Measurements from ENCODE around the gene GMDS.

The GMDS gene

DNA sequence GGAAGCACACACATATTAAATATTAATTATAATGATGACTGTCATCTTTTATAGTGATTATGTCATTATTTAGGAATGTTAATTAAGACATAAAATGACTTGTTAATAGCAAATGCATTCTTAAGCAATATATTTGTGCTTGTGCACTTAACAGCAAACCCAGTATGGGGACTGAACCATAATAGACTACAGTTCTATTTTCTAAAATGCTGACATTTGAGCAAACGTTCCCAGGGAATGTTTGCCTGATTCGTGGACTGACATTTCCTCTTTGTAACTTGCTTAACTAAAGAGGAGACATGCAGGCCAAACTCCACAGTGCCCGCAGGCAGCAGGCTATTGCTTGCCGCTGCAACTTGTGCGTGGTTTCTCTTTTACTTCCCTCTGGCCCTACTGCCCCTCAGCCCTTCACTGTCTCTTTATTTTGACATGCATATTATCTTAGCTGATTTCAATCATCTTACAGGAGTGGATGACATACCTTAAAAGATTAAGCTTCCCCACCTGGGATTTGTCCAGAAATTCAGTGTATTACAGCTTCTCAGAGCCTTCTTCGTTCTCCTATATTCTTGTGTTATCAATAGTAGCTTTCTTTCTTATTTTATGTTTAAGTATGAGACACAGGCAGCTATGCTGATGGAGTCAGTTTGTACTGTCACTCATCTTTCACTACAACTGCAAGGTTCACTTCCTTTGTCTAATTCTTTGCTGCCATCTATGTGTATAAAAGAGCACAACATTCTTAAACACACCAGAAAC is 141.5 kb downstream of the GMDS start:
- H3K4me1 ChIP-seq: peaks cover 4% of the 10 kb centered on the region
- no peak overlapping the region for H3K4me3 ChIP-seq (ENCODE audit: low read depth, low read length)
- H3K27me3 ChIP-seq (ENCODE audit: control insufficient read depth, insufficient read depth, low read length): no peaks in the 10 kb centered on the region
- no peaks in the 10 kb centered on the region for H3K9me3 ChIP-seq (ENCODE audit: control insufficient read depth, low read length)
- H3K27ac ChIP-seq: no peak overlapping the region
- H3K4me2 ChIP-seq (ENCODE audit: low read length): peak overlapping the region; percentile 9
- no peak overlapping the region for H3K9ac ChIP-seq
- no peaks in the 10 kb centered on the region for H3K79me2 ChIP-seq
- peak overlapping the region; percentile 13 for H2AFZ ChIP-seq
- no peaks in the 10 kb centered on the region for H3K36me3 ChIP-seq (ENCODE audit: control insufficient read depth, insufficient read depth, low read length)
- TF ChIP-seq, protein P1, sequence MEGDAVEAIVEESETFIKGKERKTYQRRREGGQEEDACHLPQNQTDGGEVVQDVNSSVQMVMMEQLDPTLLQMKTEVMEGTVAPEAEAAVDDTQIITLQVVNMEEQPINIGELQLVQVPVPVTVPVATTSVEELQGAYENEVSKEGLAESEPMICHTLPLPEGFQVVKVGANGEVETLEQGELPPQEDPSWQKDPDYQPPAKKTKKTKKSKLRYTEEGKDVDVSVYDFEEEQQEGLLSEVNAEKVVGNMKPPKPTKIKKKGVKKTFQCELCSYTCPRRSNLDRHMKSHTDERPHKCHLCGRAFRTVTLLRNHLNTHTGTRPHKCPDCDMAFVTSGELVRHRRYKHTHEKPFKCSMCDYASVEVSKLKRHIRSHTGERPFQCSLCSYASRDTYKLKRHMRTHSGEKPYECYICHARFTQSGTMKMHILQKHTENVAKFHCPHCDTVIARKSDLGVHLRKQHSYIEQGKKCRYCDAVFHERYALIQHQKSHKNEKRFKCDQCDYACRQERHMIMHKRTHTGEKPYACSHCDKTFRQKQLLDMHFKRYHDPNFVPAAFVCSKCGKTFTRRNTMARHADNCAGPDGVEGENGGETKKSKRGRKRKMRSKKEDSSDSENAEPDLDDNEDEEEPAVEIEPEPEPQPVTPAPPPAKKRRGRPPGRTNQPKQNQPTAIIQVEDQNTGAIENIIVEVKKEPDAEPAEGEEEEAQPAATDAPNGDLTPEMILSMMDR (IDR thresholded peaks at IDR 0.05): peak; percentile 62

DNA sequence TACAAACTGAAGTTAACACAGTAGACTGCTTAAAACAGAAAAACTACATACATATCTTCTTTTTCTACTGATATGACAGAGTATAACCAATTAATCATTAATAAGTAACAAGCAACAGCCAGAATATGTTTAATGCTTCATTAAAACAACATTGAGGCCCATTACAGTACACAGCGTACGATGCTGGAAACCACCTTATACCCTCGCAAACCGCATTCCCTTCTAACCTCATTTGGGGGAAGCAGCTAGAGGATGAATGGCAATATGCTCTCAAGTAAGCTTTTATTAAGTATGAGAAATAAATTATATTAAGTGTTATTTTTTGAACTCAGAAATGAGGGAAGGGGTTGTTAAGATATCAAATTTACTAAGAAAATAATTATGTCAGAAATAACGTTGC is 142.4 kb downstream of the GMDS start:
- TF ChIP-seq, protein P1 (IDR thresholded peaks at IDR 0.05): no peak
- H3K4me3 ChIP-seq (ENCODE audit: low read depth, low read length): no peak overlapping the region

DNA sequence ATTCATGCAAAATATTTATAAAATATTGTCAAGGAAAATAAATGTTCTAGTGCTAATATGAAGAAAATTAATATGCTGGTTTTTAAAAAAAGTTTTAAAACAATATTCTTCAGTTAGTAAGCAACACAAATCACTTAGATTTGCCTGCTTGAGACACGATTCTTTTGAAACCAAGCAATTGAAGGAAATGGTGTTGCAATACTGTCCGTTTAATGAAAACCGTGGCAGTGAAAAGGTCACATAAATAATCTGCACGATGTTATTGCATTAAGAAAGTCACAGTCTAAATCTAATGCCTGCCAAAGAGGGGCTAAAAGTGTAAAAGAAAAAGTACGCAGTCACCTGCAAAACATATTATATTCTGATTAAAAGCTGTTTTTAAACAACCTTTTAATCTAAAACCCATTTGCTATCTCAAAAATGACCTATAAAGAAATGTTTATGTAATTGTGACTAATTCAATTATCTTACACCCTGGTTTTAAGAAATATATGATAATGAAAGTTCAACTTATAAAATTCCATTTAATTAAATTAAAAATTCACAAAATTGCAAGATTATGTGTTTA is 143.0 kb downstream of the GMDS start:
- Histone ChIP-seq H3K9me3 (ENCODE audit: control insufficient read depth, low read length) (no peaks in the 10 kb centered on the region), H3K27me3 (ENCODE audit: control insufficient read depth, insufficient read depth, low read length) (no peaks in the 10 kb centered on the region), H3K4me2 (ENCODE audit: low read length) (no peak overlapping the region), H3K27ac (no peak overlapping the region), H3K79me2 (no peaks in the 10 kb centered on the region), H3K4me1 (peaks cover 4% of the 10 kb centered on the region), H3K4me3 (ENCODE audit: low read depth, low read length) (no peak overlapping the region), H2AFZ (no peak overlapping the region), H3K36me3 (ENCODE audit: control insufficient read depth, insufficient read depth, low read length) (no peaks in the 10 kb centered on the region), H3K9ac (no peak overlapping the region)
- TF ChIP-seq, protein P1 (IDR thresholded peaks at IDR 0.05): no peak

More for the DNA sequence above, 142.4 kb downstream of the GMDS start:
- Histone ChIP-seq H3K4me1 (peaks cover 4% of the 10 kb centered on the region), H3K9ac (no peak overlapping the region), H3K27ac (no peak overlapping the region), H2AFZ (no peak overlapping the region), H3K36me3 (ENCODE audit: control insufficient read depth, insufficient read depth, low read length) (no peaks in the 10 kb centered on the region), H3K4me2 (ENCODE audit: low read length) (no peak overlapping the region), H3K79me2 (no peaks in the 10 kb centered on the region), H3K27me3 (ENCODE audit: control insufficient read depth, insufficient read depth, low read length) (no peaks in the 10 kb centered on the region), H3K9me3 (ENCODE audit: control insufficient read depth, low read length) (no peaks in the 10 kb centered on the region)

DNA sequence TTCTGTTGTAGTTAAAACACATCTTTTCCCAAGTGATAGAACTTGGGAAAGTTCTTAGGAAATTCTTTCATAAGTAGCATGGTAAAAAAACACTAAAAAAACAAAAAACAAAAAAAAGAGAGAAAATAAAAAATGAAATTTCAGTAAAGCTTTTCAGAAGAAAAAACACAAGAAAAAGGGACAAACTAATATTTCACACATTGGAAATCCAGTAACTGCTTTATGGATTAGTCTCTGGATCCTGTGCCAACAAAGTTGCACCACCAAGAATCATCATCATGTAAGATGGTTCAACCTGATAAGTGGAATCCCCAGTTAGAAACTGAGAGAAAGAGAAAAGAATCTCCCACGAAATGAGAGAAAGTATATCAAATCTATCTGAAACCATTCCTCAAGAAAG is 144.2 kb downstream of the GMDS start:
- Histone ChIP-seq H3K4me2 (ENCODE audit: low read length) (no peak overlapping the region), H2AFZ (no peak overlapping the region), H3K36me3 (ENCODE audit: control insufficient read depth, insufficient read depth, low read length) (no peaks in the 10 kb centered on the region), H3K4me1 (peaks cover 4% of the 10 kb centered on the region), H3K9me3 (ENCODE audit: control insufficient read depth, low read length) (no peaks in the 10 kb centered on the region), H3K9ac (no peak overlapping the region), H3K27me3 (ENCODE audit: control insufficient read depth, insufficient read depth, low read length) (no peaks in the 10 kb centered on the region), H3K79me2 (no peaks in the 10 kb centered on the region), H3K4me3 (ENCODE audit: low read depth, low read length) (no peak overlapping the region), H3K27ac (no peak overlapping the region)
- TF ChIP-seq, protein P1 (IDR thresholded peaks at IDR 0.05): no peak
